DND-41 (cell line): ENCODE data around the gene CCDC88A.

Experiments
- ATAC-seq: fragments of 200-7000 bp; cut with Tn5 transposase; 3 replicates; pipeline ENCODE4 v1.9.1; 2021; ENCODE audit warnings: low read depth; ENCODE audit not compliant: insufficient read depth
- DNase-seq: peaks from one replicate; pipeline ENCODE4 v3.0.0-alpha.2; 2020
- H2AFZ ChIP-seq: 2 replicates; pipeline ENCODE4 v1.6.0; 2012; ENCODE audit warnings: low read depth, low read length
- H3K27ac ChIP-seq: 2 replicates; pipeline ENCODE4 v1.5.1; 2012; ENCODE audit warnings: low read length, inconsistent platforms
- H3K27me3 ChIP-seq: fragments of 200-600 bp; sonication (generic); 2 replicates; pipeline ENCODE4 v1.6.0; 2012; ENCODE audit warnings: low read length, mild to moderate bottlenecking, inconsistent platforms; ENCODE audit not compliant: insufficient read depth, poor library complexity
- H3K36me3 ChIP-seq: 2 replicates; pipeline ENCODE4 v1.5.1; 2012; ENCODE audit warnings: low read length, inconsistent platforms; ENCODE audit not compliant: insufficient read depth
- H3K4me1 ChIP-seq: 2 replicates; pipeline ENCODE4 v1.5.1; 2012; ENCODE audit warnings: mild to moderate bottlenecking, low read length; ENCODE audit not compliant: insufficient read depth
- H3K4me2 ChIP-seq: 2 replicates; pipeline ENCODE4 v1.6.0; 2012; ENCODE audit warnings: mild to moderate bottlenecking, moderate library complexity, low read length, inconsistent platforms; ENCODE audit not compliant: insufficient read depth
- H3K4me3 ChIP-seq, 2 experiments: fragments of 200-600 bp in 1 of 2; shearing (Covaris generic) in 1 of 2; 2 replicates each; pipeline ENCODE4 v1.5.1; 2012 to 2016; ENCODE audit warnings: inconsistent platforms in 2 of 2, low read length in 2 of 2, mild to moderate bottlenecking in 2 of 2, low read depth in 1 of 2, moderate library complexity in 1 of 2
- H3K79me2 ChIP-seq: 2 replicates; pipeline ENCODE4 v1.6.0; 2012; ENCODE audit warnings: low read length, inconsistent platforms; ENCODE audit not compliant: insufficient read depth
- H3K9ac ChIP-seq: 2 replicates; pipeline ENCODE4 v1.6.0; 2012; ENCODE audit warnings: low read depth, mild to moderate bottlenecking, inconsistent platforms, low read length, moderate library complexity
- H3K9me3 ChIP-seq: 2 replicates; pipeline ENCODE4 v1.5.1; 2012; ENCODE audit warnings: low read length, moderate library complexity, mild to moderate bottlenecking, inconsistent platforms; ENCODE audit not compliant: insufficient read depth, severe bottlenecking
- H4K20me1 ChIP-seq: 2 replicates; pipeline ENCODE4 v1.6.0; 2012; ENCODE audit warnings: low read length; ENCODE audit not compliant: insufficient read depth
- EZH2 ChIP-seq: IDR thresholded peaks from 3 replicates; pipeline ENCODE4 v1.6.1; 2012; ENCODE audit warnings: borderline replicate concordance, low read depth, mild to moderate bottlenecking, moderate library complexity, low read length, inconsistent platforms; ENCODE audit not compliant: severe bottlenecking
- TF ChIP-seq, protein P1 (sequence below): IDR thresholded peaks from 2 replicates; pipeline ENCODE4 v1.5.1; 2012; ENCODE audit warnings: borderline replicate concordance, low read length, moderate library complexity, mild to moderate bottlenecking; ENCODE audit not compliant: poor library complexity, severe bottlenecking; ENCODE audit errors: extremely low read depth

Gene CCDC88A

DNA sequence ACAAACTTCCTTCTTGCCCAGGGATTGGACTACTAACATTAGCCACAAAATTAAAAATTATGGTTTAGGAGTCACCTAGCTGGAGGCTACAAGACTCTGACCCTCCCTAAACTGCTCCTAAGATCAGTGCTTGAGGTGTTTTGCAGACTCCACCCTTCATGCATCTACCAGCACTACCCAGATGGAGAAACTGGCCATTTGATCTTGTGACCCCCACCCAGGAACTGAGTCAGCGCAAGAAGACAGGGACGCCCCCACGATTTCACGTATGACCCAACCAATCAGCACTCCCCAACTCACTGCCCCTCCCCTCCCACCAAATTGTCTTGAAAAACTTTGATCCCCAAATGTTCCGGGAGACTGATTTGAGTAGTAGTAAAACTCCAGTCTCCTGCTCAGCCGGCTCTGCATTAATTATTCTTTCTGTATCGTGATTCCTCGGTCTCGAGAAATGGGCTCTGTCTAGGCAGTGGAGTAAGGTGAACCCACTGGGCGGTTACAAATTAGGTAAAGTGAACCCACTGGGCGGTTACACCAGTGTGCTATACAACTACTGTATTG lies 40.1 kb upstream of the CCDC88A start:
- no peak overlapping the region for H3K4me3 ChIP-seq
- no peaks in the 10 kb centered on the region for H3K4me1 ChIP-seq
- H3K36me3 ChIP-seq, result no peaks in the 10 kb centered on the region
- peaks cover 2% of the 10 kb centered on the region for H3K9me3 ChIP-seq
- H3K79me2 ChIP-seq, result no peaks in the 10 kb centered on the region
- H3K9ac ChIP-seq, result no peak overlapping the region
- no peaks in the 10 kb centered on the region for H4K20me1 ChIP-seq
- ATAC-seq (no peak), DNase-seq (no peak)
- H2AFZ ChIP-seq, result no peak overlapping the region
- no peaks in the 10 kb centered on the region for H3K27me3 ChIP-seq
- no peak overlapping the region for H3K4me2 ChIP-seq
- H3K27ac ChIP-seq, result no peak overlapping the region
- TF ChIP-seq EZH2, result no peak
- TF ChIP-seq, protein P1, sequence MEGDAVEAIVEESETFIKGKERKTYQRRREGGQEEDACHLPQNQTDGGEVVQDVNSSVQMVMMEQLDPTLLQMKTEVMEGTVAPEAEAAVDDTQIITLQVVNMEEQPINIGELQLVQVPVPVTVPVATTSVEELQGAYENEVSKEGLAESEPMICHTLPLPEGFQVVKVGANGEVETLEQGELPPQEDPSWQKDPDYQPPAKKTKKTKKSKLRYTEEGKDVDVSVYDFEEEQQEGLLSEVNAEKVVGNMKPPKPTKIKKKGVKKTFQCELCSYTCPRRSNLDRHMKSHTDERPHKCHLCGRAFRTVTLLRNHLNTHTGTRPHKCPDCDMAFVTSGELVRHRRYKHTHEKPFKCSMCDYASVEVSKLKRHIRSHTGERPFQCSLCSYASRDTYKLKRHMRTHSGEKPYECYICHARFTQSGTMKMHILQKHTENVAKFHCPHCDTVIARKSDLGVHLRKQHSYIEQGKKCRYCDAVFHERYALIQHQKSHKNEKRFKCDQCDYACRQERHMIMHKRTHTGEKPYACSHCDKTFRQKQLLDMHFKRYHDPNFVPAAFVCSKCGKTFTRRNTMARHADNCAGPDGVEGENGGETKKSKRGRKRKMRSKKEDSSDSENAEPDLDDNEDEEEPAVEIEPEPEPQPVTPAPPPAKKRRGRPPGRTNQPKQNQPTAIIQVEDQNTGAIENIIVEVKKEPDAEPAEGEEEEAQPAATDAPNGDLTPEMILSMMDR, result no peak

DNA sequence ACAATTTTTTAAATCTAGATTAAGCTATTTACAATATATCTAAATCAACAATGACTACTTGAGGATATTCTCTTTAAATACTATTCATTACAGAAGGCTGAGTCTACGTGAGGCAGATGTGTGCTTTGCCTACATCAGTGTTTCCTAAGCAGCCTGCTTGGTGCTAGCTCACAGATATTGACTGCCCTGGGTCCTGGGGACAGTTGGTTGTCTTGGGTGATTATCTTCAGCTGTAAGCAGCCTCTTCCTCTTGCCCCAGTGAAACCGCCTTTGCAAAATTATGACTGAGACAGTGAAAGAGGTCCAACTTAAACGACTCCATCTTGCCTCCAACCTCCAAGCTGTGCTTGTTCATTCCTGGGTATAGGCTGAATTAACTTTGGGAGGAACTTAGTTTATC lies 39.6 kb upstream of the CCDC88A start:
- no peak overlapping the region for H2AFZ ChIP-seq

DNA sequence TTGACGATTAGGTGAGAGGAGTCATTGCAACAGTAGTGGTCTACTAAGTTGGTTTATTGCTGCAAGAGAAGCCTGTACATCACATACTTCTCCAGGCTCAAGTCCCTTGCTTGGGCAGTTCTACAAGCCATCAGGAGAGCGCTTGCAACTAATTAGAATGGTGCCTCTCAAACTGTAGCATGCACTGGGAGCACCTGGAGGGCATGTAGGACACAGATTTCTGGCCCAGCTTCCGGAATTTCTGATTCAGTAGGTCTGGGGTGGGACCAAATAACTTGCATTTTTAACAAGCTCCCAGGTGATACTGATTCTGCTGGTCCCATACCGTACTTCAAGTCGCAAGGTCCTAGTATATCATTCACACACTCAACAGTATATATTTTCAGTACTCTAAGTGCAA lies 34.5 kb upstream of the CCDC88A start:
- ATAC-seq, result no peak
- no peaks in the 10 kb centered on the region for H3K79me2 ChIP-seq
- H3K9me3 ChIP-seq, result no peaks in the 10 kb centered on the region
- H3K4me3 ChIP-seq, result no peak overlapping the region
- no peak overlapping the region for H3K9ac ChIP-seq
- H3K36me3 ChIP-seq, result no peaks in the 10 kb centered on the region
- no peaks in the 10 kb centered on the region for H4K20me1 ChIP-seq
- H3K27me3 ChIP-seq, result no peaks in the 10 kb centered on the region
- TF ChIP-seq EZH2, result no peak
- TF ChIP-seq, protein P1, result no peak
- H3K4me2 ChIP-seq, result no peak overlapping the region
- H2AFZ ChIP-seq, result no peak overlapping the region
- DNase-seq, result no peak
- no peaks in the 10 kb centered on the region for H3K4me1 ChIP-seq
- H3K27ac ChIP-seq, result no peak overlapping the region

More for the DNA sequence above, 39.6 kb upstream of the CCDC88A start:
- Histone ChIP-seq H3K9ac (no peak overlapping the region), H3K27ac (no peak overlapping the region), H3K9me3 (peaks cover 2% of the 10 kb centered on the region), H3K4me2 (no peak overlapping the region), H3K4me3 (no peak overlapping the region), H3K27me3 (no peaks in the 10 kb centered on the region), H4K20me1 (no peaks in the 10 kb centered on the region), H3K4me1 (no peaks in the 10 kb centered on the region), H3K36me3 (no peaks in the 10 kb centered on the region), H3K79me2 (no peaks in the 10 kb centered on the region)
- ATAC-seq, result no peak
- no peak for TF ChIP-seq EZH2
- TF ChIP-seq, protein P1, result no peak
- no peak for DNase-seq
